NCI-H2227 (cell line): Measurements from ENCODE around the gene NKX2-4.

ENCODE experiments used
- DNase-seq: peaks from one replicate; lab custom pipeline; 2025; ENCODE audit not compliant: unreplicated experiment; lab: John Stamatoyannopoulos, UW

Gene NKX2-4

GRCh38 chr20:21364413-21364812, 32.9 kb downstream of the NKX2-4 start:
- DNase-seq = no peak

DNA sequence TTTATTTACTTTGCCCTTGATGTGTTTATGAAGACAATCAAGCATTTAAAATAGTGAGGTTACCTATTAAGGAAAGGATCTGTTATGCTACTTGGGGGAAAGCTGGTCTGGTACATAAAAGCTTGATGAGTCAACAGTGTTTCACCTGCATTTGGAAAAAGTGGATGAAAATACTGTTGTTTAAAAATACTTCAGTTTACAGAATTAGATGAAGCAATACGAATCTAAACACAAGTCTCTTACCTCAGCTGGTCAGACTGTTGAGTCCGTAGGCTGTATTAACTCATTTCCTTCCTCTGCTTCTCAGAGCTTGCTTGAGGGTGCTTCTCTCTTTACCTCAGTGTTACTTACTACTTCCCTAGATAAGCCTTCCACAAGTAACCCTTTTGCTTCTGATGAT, 36.1 kb downstream of the NKX2-4 start:
- no peak for DNase-seq

DNA sequence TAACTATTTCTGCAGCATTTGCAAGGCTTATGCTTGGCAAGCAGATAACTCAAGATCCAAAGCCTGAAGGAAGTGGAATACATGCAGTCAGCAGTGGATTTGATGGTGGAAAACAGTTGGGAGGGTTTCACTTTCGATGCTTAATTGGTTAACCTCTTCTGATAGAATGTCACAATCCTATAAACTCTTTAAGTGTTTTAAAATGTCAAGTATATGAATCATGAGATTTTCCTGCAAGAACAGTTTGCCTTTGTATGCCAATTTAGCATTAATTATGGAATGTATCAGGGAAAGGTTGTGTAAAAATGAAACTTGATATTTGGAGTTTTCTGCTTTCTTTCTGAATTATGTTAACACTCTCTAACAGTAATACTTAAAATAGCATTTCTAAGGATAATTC, 36.6 kb downstream of the NKX2-4 start:
- DNase-seq = no peak

DNA sequence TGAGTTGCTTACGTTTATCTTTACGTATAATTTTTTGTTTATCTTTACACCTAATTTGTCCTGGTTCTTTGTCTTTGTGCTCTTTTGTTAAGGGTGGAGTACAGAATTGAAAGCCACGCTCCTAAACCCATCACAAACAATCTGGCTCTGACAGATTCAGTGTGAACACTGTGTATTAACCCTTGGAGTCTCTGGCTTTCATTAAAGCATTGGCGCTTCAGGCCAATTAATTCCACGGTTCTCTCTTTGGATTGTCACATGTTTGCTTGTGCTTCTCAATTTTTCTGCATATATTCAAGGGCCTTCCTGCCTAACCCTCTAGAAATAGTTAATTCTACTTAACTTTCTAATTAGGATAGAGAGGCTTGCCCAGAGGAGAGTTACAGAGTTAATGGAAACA, 38.6 kb downstream of the NKX2-4 start:
- DNase-seq = no peak

GRCh38 chr20:21357844-21358243, 39.5 kb downstream of the NKX2-4 start:
- DNase-seq = no peak

- no peak for DNase-seq
Observed at GRCh38 chr20:21356386-21356785, 40.9 kb downstream of the NKX2-4 start.

DNA sequence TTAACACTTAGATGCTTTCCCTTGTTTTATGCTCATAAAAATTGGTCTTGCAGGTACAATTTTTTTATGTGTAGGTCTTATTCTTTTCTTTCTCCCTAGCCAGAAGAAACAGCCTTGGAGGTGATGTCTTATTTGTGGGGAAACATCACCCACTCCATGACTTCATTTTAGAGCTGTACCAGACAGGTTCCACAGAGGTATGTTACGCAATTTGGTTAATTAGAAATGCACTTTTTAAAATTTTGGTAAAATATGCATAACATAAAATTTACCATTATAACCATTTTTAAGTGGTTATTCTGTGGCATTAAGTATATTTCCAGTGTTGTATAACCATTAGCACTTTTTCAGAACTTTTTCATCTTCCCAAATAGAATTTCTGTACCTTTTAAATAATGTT, 41.3 kb downstream of the NKX2-4 start:
- no peak for DNase-seq

GRCh38 chr20:21353236-21353635, 44.1 kb downstream of the NKX2-4 start:
- DNase-seq = no peak

DNA sequence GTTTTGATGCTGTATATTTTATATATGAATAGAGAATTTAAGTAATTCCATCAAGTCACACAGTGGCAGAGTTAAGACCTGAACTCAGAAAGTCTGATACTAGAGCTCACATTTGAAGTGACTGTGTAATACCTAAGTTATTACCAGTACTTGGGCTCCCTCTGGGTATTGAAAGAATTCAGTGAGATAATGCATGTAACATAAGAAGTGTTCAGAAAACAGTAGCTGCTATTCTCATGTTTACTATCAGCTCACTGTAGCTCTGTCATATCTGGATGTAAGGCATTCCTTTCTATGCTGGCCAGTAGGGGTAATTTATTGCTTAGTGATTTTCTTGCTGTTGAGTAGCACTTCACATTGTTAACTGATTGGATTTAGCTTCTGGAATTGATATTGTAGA, 44.6 kb downstream of the NKX2-4 start:
- DNase-seq = no peak
